Neuron (in vitro differentiated cells): Measurements from ENCODE around the gene IRX1.

ENCODE experiments used
- H2AFZ ChIP-seq: one replicate; pipeline ENCODE4 v1.6.1; 2013; ENCODE audit warnings: low read depth, mild to moderate bottlenecking, inconsistent platforms, low read length, moderate library complexity
- H3K27me3 ChIP-seq: one replicate; pipeline ENCODE4 v1.6.1; 2013; ENCODE audit warnings: low read length; ENCODE audit not compliant: insufficient read depth
- H3K36me3 ChIP-seq: one replicate; pipeline ENCODE4 v1.6.1; 2013; ENCODE audit warnings: low read length; ENCODE audit not compliant: insufficient read depth
- H3K4me1 ChIP-seq: one replicate; pipeline ENCODE4 v1.6.1; 2013; ENCODE audit warnings: low read length; ENCODE audit not compliant: insufficient read depth
- H3K4me3 ChIP-seq: 2 replicates; pipeline ENCODE4 v1.5.1; 2013; ENCODE audit warnings: mild to moderate bottlenecking, low read length, moderate library complexity
- H3K9me3 ChIP-seq: one replicate; pipeline ENCODE4 v1.6.1; 2013; ENCODE audit warnings: low read length

The IRX1 gene

GRCh38 chr5:3606121-3606831, 10.6 kb downstream of the IRX1 start:
- peaks cover 48% of the 10 kb centered on the region for H3K36me3 ChIP-seq
- peaks cover 28% of the 10 kb centered on the region for H3K9me3 ChIP-seq
- no peak overlapping the region for H2AFZ ChIP-seq
- no peaks in the 10 kb centered on the region for H3K27me3 ChIP-seq
- H3K4me3 ChIP-seq, result no peak overlapping the region
- H3K4me1 ChIP-seq, result no peaks in the 10 kb centered on the region

DNA sequence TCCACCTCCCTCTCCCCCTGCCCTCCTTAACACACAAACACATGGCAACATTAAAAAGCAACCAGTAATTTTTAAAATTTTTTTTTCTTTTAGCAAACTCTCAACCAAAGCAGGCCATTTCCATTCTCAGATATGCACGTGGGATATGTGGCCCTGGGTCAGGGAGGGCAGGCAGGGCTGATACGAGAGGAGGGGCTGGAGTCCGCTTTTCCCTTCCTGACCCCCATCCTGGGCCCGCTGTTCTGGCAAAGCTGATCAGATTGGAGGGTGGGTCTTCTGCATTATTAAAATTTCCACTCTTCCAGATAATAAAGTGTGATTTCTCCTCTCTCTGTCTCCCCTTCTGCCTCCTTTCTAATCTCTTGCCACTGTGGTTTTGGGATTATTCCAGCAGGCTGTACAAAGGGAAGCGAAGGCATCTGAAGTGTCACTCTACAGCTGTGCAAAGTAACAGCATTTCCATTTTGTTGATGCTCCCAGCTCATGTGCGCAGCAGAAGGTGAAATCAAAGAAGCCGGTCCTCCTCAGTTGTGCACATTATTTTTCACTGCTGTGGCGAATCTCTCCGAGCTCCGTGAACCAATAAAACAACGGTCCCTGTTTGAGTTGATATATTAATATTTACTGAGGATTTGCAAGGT, 12.0 kb downstream of the IRX1 start:
- no peak overlapping the region for H2AFZ ChIP-seq
- H3K4me1 ChIP-seq, result no peaks in the 10 kb centered on the region
- peaks cover 19% of the 10 kb centered on the region for H3K9me3 ChIP-seq
- H3K27me3 ChIP-seq, result no peaks in the 10 kb centered on the region
- peaks cover 34% of the 10 kb centered on the region for H3K36me3 ChIP-seq
- H3K4me3 ChIP-seq, result no peak overlapping the region

DNA sequence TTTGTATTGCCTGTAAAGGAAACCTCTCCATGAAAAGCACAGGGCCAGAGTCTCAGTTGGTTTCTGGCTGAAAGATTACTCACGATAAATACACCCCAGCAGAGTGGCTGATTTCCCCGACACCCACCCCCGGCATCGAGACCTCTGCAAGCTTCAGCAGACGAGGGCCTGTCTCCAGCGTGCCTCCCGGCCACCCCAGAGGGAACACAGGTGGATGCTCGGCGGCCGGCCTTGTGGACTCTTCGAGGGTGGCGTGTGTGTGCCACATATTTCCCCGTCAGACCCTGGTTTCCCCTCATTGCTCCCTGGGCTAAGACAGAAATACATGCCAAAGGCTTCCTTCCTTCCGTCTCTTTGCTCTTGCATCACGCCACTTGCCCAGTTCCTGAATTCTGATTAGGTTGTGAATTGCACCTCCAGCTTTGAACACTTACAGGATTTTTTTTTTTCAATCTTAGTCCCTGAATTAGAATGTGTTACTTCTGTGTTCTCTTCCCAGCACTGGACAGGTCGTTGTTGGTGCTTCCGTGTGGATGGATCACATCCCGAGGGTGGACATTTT, 13.6 kb downstream of the IRX1 start:
- Histone ChIP-seq H3K4me3 (no peak overlapping the region), H3K27me3 (no peaks in the 10 kb centered on the region), H3K9me3 (peaks cover 9% of the 10 kb centered on the region), H2AFZ (no peak overlapping the region), H3K36me3 (peaks cover 26% of the 10 kb centered on the region), H3K4me1 (no peaks in the 10 kb centered on the region)

DNA sequence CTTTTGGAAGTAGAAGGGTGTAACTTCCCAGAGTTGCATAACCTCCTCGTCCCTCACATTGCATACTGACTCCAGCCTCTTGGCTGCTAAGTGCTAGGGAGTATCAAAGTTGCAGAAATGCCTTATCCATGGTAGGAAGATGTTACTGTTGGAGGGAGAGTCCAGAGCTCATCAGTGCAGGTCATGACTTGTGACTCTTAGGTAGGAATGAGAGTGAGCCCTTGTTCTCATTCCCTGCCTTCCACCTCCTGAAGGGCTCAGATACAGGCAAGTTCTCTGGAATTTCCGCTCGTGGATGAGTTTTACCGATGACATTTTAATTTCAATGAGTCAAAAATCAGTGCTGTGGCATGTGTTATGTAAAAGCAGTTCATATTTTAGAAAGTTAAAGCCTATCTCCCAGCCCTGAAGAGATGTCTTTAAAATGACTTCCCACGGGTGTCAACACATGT, 17.0 kb downstream of the IRX1 start:
- Histone ChIP-seq H3K27me3 (no peaks in the 10 kb centered on the region), H3K4me1 (no peaks in the 10 kb centered on the region), H2AFZ (no peak overlapping the region), H3K4me3 (no peak overlapping the region), H3K9me3 (peaks cover 2% of the 10 kb centered on the region), H3K36me3 (peaks cover 32% of the 10 kb centered on the region)

DNA sequence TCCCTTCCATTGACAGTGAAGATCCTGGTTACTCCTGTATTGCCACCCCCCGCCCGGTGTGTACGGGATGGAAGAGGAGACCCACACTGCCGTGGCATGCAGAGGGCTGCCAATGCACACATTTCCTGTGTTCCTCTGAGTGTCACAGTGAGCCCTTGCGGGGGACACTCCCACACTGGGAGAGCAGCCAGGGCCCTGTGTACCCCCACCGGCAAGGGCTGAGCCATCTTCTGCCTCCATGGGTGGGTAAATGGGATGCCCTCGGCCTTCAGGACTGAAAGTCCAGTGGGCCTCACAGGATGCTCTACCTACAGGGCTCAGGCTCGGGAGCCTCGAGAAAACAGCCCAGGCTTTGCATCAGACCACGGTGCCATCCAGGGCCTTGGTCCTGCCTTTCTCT, 18.1 kb downstream of the IRX1 start:
- Histone ChIP-seq H3K4me1 (no peaks in the 10 kb centered on the region), H3K27me3 (no peaks in the 10 kb centered on the region), H3K36me3 (peaks cover 32% of the 10 kb centered on the region), H3K4me3 (no peak overlapping the region), H3K9me3 (peaks cover 2% of the 10 kb centered on the region), H2AFZ (no peak overlapping the region)

DNA sequence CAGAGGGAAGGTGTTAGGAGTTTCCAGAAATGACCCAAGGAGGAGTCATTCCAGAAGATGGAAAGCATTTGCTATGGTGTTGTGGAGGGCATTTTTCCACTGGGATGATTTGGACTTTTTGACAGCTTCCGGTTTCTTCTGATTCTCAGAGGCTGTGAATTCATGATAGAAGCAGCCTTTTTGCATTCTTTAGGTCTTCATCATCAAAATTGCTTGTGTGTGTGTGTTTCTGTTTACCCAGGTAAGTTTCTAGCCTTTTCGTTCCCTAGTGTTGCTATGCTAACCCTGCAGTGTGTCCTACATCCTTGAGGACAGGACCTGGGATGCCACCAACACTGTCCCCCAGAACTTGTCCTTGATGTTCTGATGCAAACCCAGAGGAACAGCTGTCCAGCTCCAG, 19.6 kb downstream of the IRX1 start:
- peaks cover 21% of the 10 kb centered on the region for H3K36me3 ChIP-seq
- no peak overlapping the region for H3K4me3 ChIP-seq
- H2AFZ ChIP-seq, result no peak overlapping the region
- H3K9me3 ChIP-seq, result no peaks in the 10 kb centered on the region
- no peaks in the 10 kb centered on the region for H3K27me3 ChIP-seq
- no peaks in the 10 kb centered on the region for H3K4me1 ChIP-seq

GRCh38 chr5:3615829-3616228, 20.2 kb downstream of the IRX1 start:
- Histone ChIP-seq H3K9me3 (no peaks in the 10 kb centered on the region), H3K27me3 (no peaks in the 10 kb centered on the region), H3K4me3 (no peak overlapping the region), H3K36me3 (peaks cover 21% of the 10 kb centered on the region), H3K4me1 (no peaks in the 10 kb centered on the region), H2AFZ (no peak overlapping the region)

DNA sequence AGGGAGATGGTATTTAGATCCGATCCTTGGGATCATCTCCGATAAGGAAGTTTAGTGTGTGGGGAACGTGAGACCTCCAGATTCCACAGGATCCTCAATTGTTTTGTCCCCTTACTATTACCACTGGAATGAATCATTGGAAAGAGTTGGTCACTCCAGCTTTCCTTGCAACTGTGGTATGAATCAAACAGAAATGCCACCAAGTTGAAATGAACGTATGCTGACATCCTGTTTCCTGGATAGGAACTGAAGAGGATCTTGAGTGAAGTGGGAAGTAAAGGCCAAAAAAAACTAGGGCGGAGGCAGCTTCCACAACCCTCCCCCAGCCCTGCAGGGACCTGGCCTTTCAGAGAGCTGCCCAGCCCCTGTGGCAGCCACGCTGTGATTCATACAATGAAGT, 23.9 kb downstream of the IRX1 start:
- Histone ChIP-seq H3K27me3 (no peaks in the 10 kb centered on the region), H2AFZ (no peak overlapping the region), H3K9me3 (peaks cover under 1% of the 10 kb centered on the region), H3K36me3 (peaks cover 15% of the 10 kb centered on the region), H3K4me3 (no peak overlapping the region), H3K4me1 (no peaks in the 10 kb centered on the region)

- Histone ChIP-seq H2AFZ (no peak overlapping the region), H3K27me3 (no peaks in the 10 kb centered on the region), H3K36me3 (no peaks in the 10 kb centered on the region), H3K9me3 (peaks cover 2% of the 10 kb centered on the region), H3K4me3 (no peak overlapping the region), H3K4me1 (no peaks in the 10 kb centered on the region)
Observed at GRCh38 chr5:3622961-3623360, 27.3 kb downstream of the IRX1 start.

DNA sequence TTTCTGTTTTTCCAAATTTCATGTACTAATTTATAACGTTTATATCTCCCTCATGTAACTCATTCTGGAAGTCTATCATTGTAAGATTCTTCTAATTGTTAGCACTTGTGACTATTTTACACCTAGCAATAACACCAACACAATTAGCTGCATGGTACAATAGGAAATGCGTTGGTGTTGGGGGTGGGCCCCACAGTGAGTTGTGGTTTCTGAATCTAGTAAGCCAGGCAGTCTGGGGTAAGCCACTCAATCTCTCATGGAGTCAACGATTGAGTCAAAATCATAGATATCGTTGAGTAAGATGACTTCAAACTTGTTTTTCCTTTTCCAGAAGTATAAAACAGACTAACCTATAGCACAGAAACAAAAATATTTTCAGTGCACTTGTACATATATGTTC, 30.0 kb downstream of the IRX1 start:
- Histone ChIP-seq H2AFZ (no peak overlapping the region), H3K9me3 (peaks cover 2% of the 10 kb centered on the region), H3K27me3 (no peaks in the 10 kb centered on the region), H3K4me3 (no peak overlapping the region), H3K4me1 (no peaks in the 10 kb centered on the region), H3K36me3 (no peaks in the 10 kb centered on the region)

- Histone ChIP-seq H2AFZ (no peak overlapping the region), H3K36me3 (no peaks in the 10 kb centered on the region), H3K4me3 (no peak overlapping the region), H3K27me3 (no peaks in the 10 kb centered on the region), H3K9me3 (peaks cover 5% of the 10 kb centered on the region), H3K4me1 (no peaks in the 10 kb centered on the region)
Observed at GRCh38 chr5:3634061-3634460, 38.4 kb downstream of the IRX1 start.

DNA sequence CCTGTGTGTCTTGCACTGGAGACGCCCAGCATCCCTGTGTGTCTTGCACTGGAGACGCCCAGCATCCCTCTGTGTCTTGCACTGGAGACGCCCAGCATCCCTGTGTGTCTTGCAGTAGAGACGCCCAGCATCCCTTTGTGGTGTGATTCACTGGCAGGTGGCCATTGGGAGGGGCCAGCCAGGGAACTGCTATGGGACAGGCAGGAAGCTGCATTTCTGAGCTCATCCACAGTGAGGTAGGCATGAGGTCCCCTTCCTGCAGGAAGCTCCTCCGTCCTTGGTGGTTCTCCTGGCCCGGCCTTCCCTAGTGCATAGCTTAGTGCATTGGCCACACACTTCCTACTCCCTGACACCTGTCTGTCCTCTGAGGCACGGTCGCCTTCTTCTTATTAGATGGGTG, 43.5 kb downstream of the IRX1 start:
- H3K27me3 ChIP-seq, result no peaks in the 10 kb centered on the region
- no peak overlapping the region for H3K4me3 ChIP-seq
- H3K4me1 ChIP-seq, result no peaks in the 10 kb centered on the region
- H3K36me3 ChIP-seq, result no peaks in the 10 kb centered on the region
- H2AFZ ChIP-seq, result no peak overlapping the region
- peaks cover 1% of the 10 kb centered on the region for H3K9me3 ChIP-seq

GRCh38 chr5:3642231-3642630, 46.6 kb downstream of the IRX1 start:
- Histone ChIP-seq H3K36me3 (no peaks in the 10 kb centered on the region), H2AFZ (no peak overlapping the region), H3K4me3 (no peak overlapping the region), H3K27me3 (no peaks in the 10 kb centered on the region), H3K4me1 (no peaks in the 10 kb centered on the region), H3K9me3 (no peaks in the 10 kb centered on the region)
